Stomach (tissue), 9 donors: ENCODE measurements around the gene RFC2. TPM values are rescaled to one million over a fixed set of nuclear protein-coding genes. Genes with fewer than 3 reads are reported as not detected.

Source experiments
- DNase-seq, 2 donors: peaks; one replicate each; pipeline versions ENCODE4 v3.0.0 to v3.0.0-alpha.2; 2013 to 2019
- H3K27ac ChIP-seq, 5 donors: fragments of 200-600 bp in 4 of 5; sonication (generic) in 4 of 5; one replicate each; pipeline ENCODE4 v1.5.1; 2013 to 2019; ENCODE audit warnings: mild to moderate bottlenecking in 1 of 5, moderate library complexity in 1 of 5
- H3K27me3 ChIP-seq, 3 donors: fragments of 200-600 bp; sonication (generic); one replicate each; pipeline ENCODE4 v1.5.1; 2017 to 2019; ENCODE audit warnings: mixed run types in 1 of 3
- H3K36me3 ChIP-seq, 4 donors: fragments of 200-600 bp; sonication (generic); 1 replicate in 3 of 4; 2 replicates in 1 of 4; pipeline ENCODE4 v1.5.1; 2016 to 2019
- H3K4me1 ChIP-seq, 4 donors: fragments of 200-600 bp; sonication (generic); one replicate each; pipeline ENCODE4 v1.5.1; 2016 to 2019
- H3K4me3 ChIP-seq, 4 donors: fragments of 200-600 bp; sonication (generic) in 3 of 4; one replicate each; pipeline ENCODE4 v1.5.1; 2016 to 2019; ENCODE audit warnings: mild to moderate bottlenecking in 1 of 4
- H3K9me3 ChIP-seq, 4 donors: fragments of 200-600 bp; sonication (generic); one replicate each; pipeline ENCODE4 v1.5.1; 2016 to 2019
- EP300 ChIP-seq: sonication (generic); formaldehyde crosslinking; IDR thresholded peaks from one replicate; pipeline ENCODE4 v1.6.1; 2017; ENCODE audit warnings: antibody characterized with exemption
- POLR2A ChIP-seq, 4 donors: fragments of 450-650 bp; IDR thresholded peaks; one replicate each; pipeline ENCODE4 v1.6.1; 2016; ENCODE audit warnings: antibody characterized with exemption in 4 of 4, control low read depth in 2 of 4, mild to moderate bottlenecking in 1 of 4, moderate library complexity in 1 of 4
- POLR2AphosphoS5 ChIP-seq, 3 donors: sonication (generic); formaldehyde crosslinking; IDR thresholded peaks; one replicate each; pipeline ENCODE4 v1.6.1; 2016; ENCODE audit warnings: antibody characterized with exemption in 3 of 3
- WGBS, 5 donors: extraction: QIAGEN DNeasy Blood & Tissue Kit in 3 of 5; methylation state at CpG; one replicate each; pipeline versions ENCODE4 v1.1.5 to v1.1.7; 2013 to 2018; 5-methylcytosine and 5-hydroxymethylcytosine counted together
- intact Hi-C: fragments of 100-400 bp; cut with DNase I; formaldehyde crosslinking; loops from one replicate; pipeline ENCODE4 v1.15.1; 2023; ENCODE audit warnings: low total_unique reads
- polyA plus RNA-seq, 3 donors: library from polyadenylated mRNA; stranded (reverse); fragments of 200-250 nt; gene quantifications; one replicate each; pipeline ENCODE4 v1.2.3, GENCODE V29; 2013
- total RNA-seq, 5 donors: library from RNA; depleted of rRNA; stranded (reverse); fragments of >200 nt; gene quantifications; one replicate each; pipeline versions ENCODE4 v1.1.0 to v1.2.3, GENCODE V29; 2014 to 2016
- TF ChIP-seq, protein P1 (sequence below), 7 experiments: fragments of 450-650 bp in 4 of 7; fragments of 200-600 bp in 3 of 7; sonication (generic) in 3 of 7; IDR thresholded peaks; one replicate each; pipeline ENCODE4 v1.5.1; 2016 to 2019; ENCODE audit warnings: antibody characterized with exemption in 7 of 7, control low read depth in 2 of 7, mild to moderate bottlenecking in 1 of 7
- donor health status: healthy with polysubstance abuse.
- donor health status: Bipolar disorder and iron deficiency.
- donor health status: healthy.

The RFC2 gene
- total and polyA plus RNA-seq, 8 donors, result 7.7 to 39.1 (median 23.0) TPM

DNA sequence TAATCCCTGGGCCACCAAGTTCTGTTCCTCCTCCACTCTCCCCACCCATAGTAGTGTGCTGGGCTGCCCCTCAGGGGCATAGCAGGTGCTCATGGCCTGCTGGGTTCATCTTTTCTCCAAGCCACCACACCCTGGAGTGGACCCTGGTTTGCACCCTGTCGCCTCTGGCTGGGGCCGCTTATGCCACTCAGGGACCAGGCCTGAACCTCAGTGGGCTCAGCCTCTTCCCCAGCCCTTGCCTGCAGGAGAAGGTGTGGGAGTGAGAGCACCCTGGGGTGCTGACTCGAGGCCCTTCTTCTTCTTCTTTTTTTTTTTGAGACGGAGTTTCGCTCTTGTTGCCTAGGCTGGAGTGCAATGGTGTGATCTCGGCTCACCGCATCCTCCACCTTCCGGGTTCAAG, 45.2 kb upstream of the RFC2 start:
- TF ChIP-seq POLR2AphosphoS5 (IDR thresholded peaks at IDR 0.05) (no peak), EP300 (no peak)
- TF ChIP-seq, protein P1, sequence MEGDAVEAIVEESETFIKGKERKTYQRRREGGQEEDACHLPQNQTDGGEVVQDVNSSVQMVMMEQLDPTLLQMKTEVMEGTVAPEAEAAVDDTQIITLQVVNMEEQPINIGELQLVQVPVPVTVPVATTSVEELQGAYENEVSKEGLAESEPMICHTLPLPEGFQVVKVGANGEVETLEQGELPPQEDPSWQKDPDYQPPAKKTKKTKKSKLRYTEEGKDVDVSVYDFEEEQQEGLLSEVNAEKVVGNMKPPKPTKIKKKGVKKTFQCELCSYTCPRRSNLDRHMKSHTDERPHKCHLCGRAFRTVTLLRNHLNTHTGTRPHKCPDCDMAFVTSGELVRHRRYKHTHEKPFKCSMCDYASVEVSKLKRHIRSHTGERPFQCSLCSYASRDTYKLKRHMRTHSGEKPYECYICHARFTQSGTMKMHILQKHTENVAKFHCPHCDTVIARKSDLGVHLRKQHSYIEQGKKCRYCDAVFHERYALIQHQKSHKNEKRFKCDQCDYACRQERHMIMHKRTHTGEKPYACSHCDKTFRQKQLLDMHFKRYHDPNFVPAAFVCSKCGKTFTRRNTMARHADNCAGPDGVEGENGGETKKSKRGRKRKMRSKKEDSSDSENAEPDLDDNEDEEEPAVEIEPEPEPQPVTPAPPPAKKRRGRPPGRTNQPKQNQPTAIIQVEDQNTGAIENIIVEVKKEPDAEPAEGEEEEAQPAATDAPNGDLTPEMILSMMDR (IDR thresholded peaks at IDR 0.05), result no peak
- Histone ChIP-seq H3K36me3 (peaks cover 0 to 7% (median 0%) of the 10 kb centered on the region in 4 donors), H3K4me3 (no peak overlapping the region), H3K27me3 (no peaks in the 10 kb centered on the region), H3K4me1 (peaks cover 11 to 38% (median 29%) of the 10 kb centered on the region in 4 donors), H3K27ac (no peak overlapping the region), H3K9me3 (no peaks in the 10 kb centered on the region)
- DNase-seq, result no peak
- intact Hi-C loops, result no loop called here
- 92 to 99% (median 94%) methylated on average over 4 to 8 of the region's 8 CpGs for WGBS, 5 donors

DNA sequence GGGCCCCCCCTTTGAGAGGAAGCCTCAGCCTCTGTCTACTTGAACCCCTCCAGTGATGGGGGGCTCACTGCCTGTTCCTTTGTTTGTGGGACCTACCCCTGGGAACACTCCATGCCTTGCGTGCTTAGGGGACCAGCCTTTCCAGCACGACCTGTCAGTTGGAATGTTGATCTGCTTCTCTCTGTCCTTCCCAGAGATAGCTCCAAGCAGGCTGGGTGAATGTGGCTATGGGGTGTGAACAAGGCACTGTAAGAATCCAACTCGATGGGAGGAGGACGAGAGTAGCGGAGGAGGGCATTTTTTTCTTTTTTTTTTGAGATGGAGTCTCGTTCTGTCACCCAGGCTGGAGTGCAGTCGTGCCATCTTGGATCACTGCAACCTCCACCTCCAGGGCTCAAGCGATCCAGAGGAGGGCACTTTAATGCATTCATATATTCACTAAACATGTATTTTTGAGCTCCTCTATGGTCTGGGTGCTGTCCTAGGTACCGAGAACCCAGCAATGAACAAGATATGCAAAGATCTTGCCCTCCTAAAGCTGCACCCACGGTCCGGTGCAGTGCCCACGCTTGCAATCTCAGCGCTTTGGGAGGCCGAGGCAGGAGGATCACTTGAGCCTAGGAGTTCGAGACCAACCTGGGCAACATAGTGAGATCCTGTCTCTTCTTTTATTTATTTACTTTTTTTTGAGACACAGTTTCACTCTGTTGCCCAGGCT, 43.5 kb upstream of the RFC2 start:
- no peak overlapping the region for H3K4me3 ChIP-seq
- WGBS, 5 donors, result 92 to 94% (median 92%) methylated on average over 15 of the region's 15 CpGs
- intact Hi-C loops, result no loop called here

DNA sequence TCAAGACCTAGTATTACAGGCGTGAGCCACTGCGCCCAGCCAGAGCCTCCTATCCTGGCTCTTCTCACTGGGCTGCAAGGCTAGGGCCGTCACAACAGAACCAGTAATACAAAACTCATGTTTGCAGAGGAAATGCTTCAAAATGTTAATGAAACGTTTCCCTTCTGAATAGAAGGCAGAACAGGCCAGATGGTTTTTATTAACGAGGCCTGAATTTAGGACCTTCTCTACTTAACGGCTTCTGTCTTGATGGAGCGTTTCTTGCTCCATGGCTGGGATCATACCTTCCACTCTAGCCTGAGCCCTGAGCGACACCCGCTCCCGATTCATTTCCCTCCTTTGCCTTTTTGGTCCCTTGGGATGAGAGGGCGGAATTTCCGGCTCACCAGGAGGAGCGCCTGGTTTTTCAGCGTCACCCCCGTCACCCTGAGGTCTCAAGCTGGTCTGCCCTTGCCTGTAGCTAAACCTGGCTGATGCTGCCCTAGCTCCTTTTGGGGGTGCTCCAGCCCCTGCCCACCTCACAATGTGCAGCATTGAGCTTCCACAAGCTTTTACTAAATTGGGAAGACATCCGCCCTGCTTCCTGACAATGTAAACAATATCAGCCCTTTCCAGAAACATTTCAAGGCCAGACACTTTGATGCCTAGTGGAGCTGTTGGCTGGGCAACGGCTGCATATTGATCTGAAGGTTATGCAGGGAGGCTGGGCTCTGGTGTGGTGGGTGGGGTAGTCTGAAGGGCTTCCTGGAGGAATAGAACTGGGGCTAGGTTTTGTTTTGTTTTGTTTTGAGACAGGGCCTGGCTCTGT, 40.2 kb upstream of the RFC2 start:
- H3K27ac ChIP-seq, result peak overlapping the region; percentile 52 to 91 (median 83)
- H3K4me1 ChIP-seq, result peaks cover 49 to 71% (median 61%) of the 10 kb centered on the region in 4 donors
- H3K9me3 ChIP-seq, result no peaks in the 10 kb centered on the region
- peaks cover 0 to 7% (median 0%) of the 10 kb centered on the region in 4 donors for H3K36me3 ChIP-seq
- intact Hi-C loops, result no loop called here
- no peak overlapping the region for H3K4me3 ChIP-seq
- TF ChIP-seq EP300, result no peak
- TF ChIP-seq POLR2A (IDR thresholded peaks at IDR 0.05), result no peak
- TF ChIP-seq POLR2AphosphoS5 (IDR thresholded peaks at IDR 0.05), result no peak
- TF ChIP-seq, protein P1 (IDR thresholded peaks at IDR 0.05), result no peak
- peaks cover 0 to 10% (median 0%) of the 10 kb centered on the region in 3 donors for H3K27me3 ChIP-seq
- DNase-seq, result peak in 1 of 2 donors; percentile 60
- WGBS, 5 donors, result 44 to 55% (median 48%) methylated on average over 14 to 17 of the region's 17 CpGs

More for the DNA sequence above, 43.5 kb upstream of the RFC2 start:
- no peak for TF ChIP-seq POLR2AphosphoS5 (IDR thresholded peaks at IDR 0.05)
- no peak for TF ChIP-seq POLR2A (IDR thresholded peaks at IDR 0.05)
- TF ChIP-seq EP300, result no peak
- TF ChIP-seq, protein P1 (IDR thresholded peaks at IDR 0.05), result no peak
- H3K27me3 ChIP-seq, result no peaks in the 10 kb centered on the region
- H3K36me3 ChIP-seq, result peaks cover 0 to 7% (median 0%) of the 10 kb centered on the region in 4 donors
- no peak overlapping the region for H3K27ac ChIP-seq
- no peaks in the 10 kb centered on the region for H3K9me3 ChIP-seq
- H3K4me1 ChIP-seq, result peaks cover 22 to 48% (median 36%) of the 10 kb centered on the region in 4 donors
- no peak for DNase-seq

DNA sequence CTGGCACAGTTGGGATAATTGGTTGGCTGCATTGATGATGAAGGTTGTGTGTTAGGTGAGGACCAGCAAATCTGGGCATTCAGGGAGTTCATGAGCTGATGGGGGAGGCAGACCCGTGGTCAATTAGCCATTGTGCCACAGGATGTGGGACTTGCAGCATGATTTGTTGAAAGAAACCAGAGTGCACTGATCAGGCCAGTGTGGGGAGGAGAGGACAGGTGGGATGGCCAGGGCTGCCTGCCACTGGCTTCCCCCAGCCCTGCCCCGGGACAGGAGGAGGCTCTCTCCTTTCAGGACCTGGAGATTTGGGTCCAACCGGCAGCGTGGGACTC, 39.3 kb upstream of the RFC2 start:
- Histone ChIP-seq H3K9me3 (no peaks in the 10 kb centered on the region), H3K4me3 (peak overlapping the region; percentile 13 to 35 (median 20)), H3K27me3 (peaks cover 0 to 10% (median 0%) of the 10 kb centered on the region in 3 donors), H3K27ac (peak overlapping the region; percentile 70 to 91 (median 83)), H3K36me3 (peaks cover 0 to 7% (median 0%) of the 10 kb centered on the region in 4 donors), H3K4me1 (peaks cover 54 to 71% (median 63%) of the 10 kb centered on the region in 4 donors)
- TF ChIP-seq POLR2AphosphoS5 (IDR thresholded peaks at IDR 0.05), result no peak
- WGBS, 5 donors, result 57 to 68% (median 63%) methylated on average over 4 of the region's 4 CpGs
- DNase-seq, result no peak
- intact Hi-C loops, result no loop called here
